GM12872 (cell line): ENCODE measurements around the gene ROS1.

Source experiments
- TF ChIP-seq, protein P1 (sequence below): IDR thresholded peaks from 3 replicates; pipeline ENCODE4 v1.5.1; 2011; ENCODE audit warnings: low read depth, mild to moderate bottlenecking, low read length, moderate library complexity; ENCODE audit not compliant: insufficient read depth

ROS1 gene

DNA sequence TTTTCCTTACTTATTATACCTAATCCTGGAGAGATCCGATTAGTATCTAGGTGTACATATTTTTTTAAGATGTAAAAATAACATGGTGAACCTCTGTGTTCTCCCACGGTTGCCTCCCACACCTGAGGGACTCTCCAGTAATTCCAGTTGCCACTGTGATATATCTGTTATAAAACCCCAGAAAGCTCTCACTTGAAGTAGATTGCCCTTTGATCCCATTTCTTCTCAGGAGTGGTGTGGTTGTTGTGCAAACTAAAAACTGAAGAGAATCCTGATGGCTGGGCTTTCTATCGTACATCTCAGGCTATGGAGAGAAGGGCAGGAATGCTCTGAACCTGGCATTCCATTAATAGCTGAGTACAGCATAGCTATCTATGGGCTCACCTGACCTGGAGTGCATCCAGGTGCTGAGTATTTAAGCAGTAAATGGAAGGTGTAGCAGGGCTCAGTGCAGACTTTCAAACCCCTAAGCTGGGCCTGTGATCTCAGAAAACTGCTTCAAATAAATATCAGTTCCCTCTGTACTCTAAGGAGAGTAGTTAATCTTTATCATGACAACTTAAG is 119.4 kb downstream of the ROS1 start:
- TF ChIP-seq, protein P1, sequence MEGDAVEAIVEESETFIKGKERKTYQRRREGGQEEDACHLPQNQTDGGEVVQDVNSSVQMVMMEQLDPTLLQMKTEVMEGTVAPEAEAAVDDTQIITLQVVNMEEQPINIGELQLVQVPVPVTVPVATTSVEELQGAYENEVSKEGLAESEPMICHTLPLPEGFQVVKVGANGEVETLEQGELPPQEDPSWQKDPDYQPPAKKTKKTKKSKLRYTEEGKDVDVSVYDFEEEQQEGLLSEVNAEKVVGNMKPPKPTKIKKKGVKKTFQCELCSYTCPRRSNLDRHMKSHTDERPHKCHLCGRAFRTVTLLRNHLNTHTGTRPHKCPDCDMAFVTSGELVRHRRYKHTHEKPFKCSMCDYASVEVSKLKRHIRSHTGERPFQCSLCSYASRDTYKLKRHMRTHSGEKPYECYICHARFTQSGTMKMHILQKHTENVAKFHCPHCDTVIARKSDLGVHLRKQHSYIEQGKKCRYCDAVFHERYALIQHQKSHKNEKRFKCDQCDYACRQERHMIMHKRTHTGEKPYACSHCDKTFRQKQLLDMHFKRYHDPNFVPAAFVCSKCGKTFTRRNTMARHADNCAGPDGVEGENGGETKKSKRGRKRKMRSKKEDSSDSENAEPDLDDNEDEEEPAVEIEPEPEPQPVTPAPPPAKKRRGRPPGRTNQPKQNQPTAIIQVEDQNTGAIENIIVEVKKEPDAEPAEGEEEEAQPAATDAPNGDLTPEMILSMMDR: no peak

DNA sequence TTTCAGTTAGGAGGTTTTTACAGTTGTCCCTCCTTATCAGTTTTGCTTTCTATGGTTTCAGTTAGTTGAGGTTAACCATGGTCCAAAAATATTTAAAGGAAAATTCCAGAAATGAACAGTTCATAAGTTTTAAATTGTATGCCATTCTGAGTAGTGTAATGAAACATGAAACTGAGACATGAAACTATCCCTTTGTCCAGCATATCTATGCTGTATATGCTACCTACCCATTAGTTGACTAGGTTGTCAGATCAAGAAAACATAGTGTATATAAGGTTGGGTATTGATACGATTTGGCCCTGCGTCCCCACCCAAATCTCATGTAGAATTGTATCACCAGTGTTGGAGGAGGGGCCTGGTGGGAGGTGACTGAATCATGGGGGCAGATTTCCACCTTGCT is 121.3 kb downstream of the ROS1 start:
- TF ChIP-seq, protein P1: no peak

DNA sequence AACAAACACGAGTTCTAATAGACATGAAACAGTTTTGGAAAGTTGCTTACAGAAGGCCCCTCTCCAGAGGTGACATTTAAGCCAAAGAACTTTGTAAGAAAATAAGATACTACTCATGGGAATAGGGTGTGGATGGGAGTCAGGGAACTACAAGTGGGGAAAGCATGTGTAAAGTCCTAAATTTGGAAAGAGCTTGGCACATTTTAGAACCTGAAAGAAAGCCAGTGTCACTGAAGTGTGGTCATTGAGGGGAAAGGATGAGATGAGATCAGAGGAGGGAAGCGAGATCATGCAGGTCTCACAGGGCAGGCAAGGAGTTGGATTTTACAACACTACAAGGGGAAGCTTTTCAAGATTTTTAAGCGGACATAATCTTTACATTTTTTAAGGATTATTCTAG is 122.4 kb downstream of the ROS1 start:
- TF ChIP-seq, protein P1: no peak

DNA sequence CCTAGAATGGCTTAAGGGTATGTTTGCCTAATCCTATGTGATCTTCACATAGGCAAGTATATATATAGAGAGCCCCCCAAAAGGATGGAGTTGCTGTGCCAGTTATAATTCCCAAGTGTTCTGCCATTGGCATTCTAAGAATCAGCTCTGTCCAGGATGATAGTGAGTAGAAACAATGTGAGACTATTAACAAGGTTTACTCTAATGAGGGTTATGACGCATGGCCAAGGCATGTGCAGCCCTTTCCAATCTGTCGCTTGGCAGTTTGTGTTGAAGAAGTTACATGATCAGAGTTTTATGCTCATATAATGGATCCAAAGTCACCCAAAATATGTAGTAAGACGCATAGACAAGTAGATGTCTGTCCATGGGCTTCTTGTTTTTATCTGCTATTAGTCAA is 126.8 kb downstream of the ROS1 start:
- TF ChIP-seq, protein P1: no peak

DNA sequence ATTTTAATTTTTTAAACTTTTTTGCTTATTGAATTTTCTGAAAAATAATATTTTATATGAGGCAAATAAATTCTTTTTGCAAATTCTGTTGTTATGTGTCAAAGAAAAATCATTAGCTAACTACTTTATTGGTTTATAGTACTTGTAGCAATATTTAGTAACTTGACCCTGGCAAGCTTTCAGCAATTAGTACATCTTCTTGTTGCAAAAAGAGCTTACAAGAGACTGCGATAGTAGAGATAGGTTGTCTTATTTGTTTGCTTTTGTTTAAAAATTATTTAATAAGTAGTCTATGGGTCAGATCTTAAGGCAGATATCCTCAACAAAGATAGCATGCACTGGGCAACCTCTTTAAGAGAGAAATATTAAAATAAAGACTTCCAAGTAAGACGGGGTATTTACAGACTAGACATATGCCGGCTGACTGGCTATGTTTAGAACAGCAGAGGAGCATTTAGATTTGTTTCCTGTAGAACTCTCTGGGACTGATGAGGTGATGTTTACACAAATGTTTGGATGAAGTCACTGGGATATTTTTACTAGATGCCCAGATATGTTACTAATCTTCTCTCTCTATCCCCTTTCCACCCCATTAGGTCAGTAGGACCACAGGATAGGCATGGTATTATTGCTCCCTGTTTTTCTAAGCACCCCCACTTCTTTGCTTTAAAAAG is 135.4 kb downstream of the ROS1 start:
- TF ChIP-seq, protein P1: no peak

DNA sequence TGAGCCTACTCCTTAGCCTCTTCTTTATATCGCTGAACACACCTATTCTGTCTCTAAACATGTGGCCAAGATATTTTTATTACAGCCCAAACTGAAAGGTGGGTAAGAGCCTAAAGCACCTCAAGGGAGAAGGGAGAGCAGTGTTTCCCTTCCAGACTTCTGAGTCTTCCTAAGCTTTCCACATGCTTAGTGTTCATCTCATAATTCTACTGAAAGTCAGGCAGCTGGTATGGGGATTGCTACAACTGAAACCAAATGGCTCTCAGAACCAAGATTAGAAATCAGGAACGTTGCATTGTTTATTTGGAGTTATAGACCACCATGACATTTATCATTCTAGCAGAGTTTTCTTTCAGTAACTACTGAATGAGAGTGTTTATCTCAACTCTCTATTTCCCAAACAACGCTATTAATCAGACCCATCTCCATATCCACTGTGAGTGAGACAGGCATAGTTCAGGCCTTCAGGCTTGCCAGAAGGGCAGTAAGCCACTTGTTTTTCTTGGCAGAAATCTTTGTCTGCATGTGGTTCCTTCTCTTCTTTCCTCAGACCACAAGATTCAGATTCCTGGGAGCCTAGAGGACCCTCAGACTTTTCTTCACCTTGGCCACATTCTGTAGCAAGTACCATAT is 137.5 kb downstream of the ROS1 start:
- TF ChIP-seq, protein P1: no peak

DNA sequence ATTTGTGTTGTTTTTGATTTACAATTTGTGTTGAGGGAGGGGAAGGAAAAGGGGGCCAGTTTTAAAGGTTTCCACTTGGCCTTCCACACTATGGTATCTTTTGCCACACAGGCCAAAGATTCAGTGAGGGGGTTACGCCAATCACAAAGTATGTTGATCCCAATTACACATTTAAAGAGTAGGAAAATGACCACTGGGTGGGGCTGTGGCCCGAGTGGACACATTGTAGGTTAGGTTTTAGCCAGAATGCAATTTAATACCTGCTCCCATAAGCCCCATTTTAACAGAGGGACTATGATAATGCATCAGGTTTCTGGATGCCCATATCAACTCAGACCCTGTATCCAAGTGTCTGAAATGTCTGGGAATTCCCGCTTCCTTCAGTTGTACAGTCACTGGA is 144.8 kb downstream of the ROS1 start:
- TF ChIP-seq, protein P1: peak; percentile 26; the same call in 1 of the 3 replicates
